Right lobe of liver (tissue), 4 donors: Measurements from ENCODE around the gene ACTG1.

Experiments used
- POLR2A ChIP-seq: fragments of 450-650 bp; IDR thresholded peaks from one replicate; pipeline ENCODE4 v1.6.1; 2017; ENCODE audit warnings: antibody characterized with exemption, mild to moderate bottlenecking
- TF ChIP-seq, protein P1 (sequence below), 4 donors: fragments of 200-600 bp in 3 of 4; fragments of 450-650 bp in 1 of 4; IDR thresholded peaks; one replicate each; pipeline versions ENCODE4 v1.5.1 to v1.8.0; 2016 to 2022; ENCODE audit warnings: antibody characterized with exemption in 4 of 4, mild to moderate bottlenecking in 2 of 4
- donor health status: DM: no; HTN: no; CAD: no.
- donor health status: DM: no; HTN: no; CAD: no.
- donor health status: DM: no; HTN: yes; CAD: no.

DNA sequence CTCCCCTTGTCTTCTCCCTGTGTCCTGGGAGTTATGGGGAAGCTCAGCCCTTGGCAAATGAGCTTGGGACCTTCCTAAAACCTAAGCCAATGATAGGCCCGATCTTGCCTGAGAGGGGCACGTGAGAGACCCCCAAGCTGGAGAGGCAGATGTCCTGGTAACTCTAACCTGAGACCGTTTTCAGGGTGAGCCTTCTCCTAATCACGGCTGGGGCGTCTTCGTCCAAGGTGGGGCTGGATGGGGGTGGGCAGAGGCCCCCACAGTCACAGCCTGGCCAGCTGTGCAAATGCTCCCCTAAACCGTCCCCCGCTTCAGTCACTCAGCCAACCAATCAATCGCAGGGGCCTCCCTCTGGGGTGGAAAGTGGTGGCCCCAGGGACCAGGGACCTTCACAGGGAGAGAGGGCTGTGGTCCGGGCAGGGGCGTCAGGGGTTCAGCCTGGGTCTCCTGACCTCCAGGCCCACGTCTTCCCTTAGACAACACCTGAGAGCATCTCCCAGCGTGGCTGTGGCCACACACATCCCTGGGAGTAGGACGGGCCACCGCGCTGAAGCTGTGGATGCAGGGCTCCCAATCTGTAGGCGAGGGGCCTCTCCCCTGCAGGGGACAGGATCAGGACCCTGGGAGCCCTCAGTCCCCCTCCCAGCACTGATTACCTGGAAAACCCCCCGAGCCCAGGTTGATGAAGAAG, 30.6 kb downstream of the ACTG1 start:
- TF ChIP-seq, protein P1, sequence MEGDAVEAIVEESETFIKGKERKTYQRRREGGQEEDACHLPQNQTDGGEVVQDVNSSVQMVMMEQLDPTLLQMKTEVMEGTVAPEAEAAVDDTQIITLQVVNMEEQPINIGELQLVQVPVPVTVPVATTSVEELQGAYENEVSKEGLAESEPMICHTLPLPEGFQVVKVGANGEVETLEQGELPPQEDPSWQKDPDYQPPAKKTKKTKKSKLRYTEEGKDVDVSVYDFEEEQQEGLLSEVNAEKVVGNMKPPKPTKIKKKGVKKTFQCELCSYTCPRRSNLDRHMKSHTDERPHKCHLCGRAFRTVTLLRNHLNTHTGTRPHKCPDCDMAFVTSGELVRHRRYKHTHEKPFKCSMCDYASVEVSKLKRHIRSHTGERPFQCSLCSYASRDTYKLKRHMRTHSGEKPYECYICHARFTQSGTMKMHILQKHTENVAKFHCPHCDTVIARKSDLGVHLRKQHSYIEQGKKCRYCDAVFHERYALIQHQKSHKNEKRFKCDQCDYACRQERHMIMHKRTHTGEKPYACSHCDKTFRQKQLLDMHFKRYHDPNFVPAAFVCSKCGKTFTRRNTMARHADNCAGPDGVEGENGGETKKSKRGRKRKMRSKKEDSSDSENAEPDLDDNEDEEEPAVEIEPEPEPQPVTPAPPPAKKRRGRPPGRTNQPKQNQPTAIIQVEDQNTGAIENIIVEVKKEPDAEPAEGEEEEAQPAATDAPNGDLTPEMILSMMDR (IDR thresholded peaks at IDR 0.05): no peak
- no peak for TF ChIP-seq POLR2A
